Measurements from ENCODE around the gene SPAG5. TPM values are rescaled to one million over a fixed set of nuclear protein-coding genes. Genes with fewer than 3 reads are reported as not detected.

Gene SPAG5
- total and polyA plus RNA-seq, 9 of the 15 experiments (the other 6 are each of a cell fraction or from before 2014, with no cell fraction given): 94.4 to 286 (median 151) TPM

DNA sequence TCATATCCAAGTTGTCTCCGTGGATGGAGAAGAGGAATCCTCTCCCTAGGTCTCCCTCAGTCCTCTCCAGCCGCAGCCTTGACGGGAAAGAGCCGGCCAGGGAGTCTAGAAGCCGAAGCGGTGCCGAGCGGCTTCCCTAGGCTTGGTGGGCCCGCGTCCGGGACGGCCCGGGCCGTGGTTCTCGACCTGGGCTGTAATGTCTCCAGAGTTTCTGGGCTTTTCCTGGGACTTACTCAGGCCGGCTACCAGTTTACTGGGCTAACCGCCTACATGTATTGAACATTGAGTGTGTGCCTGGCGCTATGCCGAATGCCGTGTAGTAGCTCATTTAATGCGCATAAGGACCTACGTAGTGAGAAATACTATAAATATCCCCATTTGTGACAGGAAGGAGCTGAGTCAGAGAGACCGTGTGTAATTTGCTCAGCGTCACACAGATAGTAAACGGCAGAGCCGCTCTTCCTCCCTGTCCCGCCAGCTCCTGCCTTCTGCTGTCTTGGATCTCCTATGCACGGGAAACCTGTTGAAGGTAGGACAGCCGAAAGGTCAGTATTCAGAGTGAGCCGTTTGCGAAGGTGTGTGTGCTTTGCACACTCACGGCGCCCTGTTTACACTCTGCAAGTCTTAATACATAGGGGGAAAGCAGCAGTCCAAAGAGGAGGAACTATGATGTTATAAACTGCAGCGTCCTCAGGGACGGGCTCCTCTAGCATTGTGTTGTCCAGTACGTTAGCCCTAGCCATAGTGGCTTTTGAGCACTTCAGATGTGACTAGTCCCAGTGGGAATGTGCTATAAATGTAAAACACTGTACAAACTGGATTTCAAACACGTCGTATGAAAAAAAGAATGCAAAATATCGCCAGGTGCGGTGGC lies 723 bp upstream of the SPAG5 start (continued):
- no peak for TF ChIP-seq ZNF324 (CRISPR knock-in tag; IDR thresholded peaks at IDR 0.05)
- TF ChIP-seq MTA2 (IDR thresholded peaks at IDR 0.05; ENCODE audit: low read depth): no peak
- TF ChIP-seq, protein P1, sequence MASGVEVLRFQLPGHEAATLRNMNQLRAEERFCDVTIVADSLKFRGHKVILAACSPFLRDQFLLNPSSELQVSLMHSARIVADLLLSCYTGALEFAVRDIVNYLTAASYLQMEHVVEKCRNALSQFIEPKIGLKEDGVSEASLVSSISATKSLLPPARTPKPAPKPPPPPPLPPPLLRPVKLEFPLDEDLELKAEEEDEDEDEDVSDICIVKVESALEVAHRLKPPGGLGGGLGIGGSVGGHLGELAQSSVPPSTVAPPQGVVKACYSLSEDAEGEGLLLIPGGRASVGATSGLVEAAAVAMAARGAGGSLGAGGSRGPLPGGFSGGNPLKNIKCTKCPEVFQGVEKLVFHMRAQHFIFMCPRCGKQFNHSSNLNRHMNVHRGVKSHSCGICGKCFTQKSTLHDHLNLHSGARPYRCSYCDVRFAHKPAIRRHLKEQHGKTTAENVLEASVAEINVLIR (CRISPR knock-in tag; IDR thresholded peaks at IDR 0.05): no peak
- 0 out of 2 replicates have a peak, but pooled peaks have one; percentile 4 for TF ChIP-seq RAD51 (IDR thresholded peaks at IDR 0.05; ENCODE audit: borderline replicate concordance, low read depth)
- peak; percentile 77; the same call in 1 of the 2 replicates for TF ChIP-seq ZFX (CRISPR knock-in tag; IDR thresholded peaks at IDR 0.05)
- TF ChIP-seq FOXP1 (CRISPR knock-in tag; IDR thresholded peaks at IDR 0.05): no peak
- TF ChIP-seq JUNB (CRISPR knock-in tag; conservative IDR thresholded peaks at IDR 0.05): no peak
- no peak for TF ChIP-seq POLR2B (IDR thresholded peaks at IDR 0.05; ENCODE audit: low read depth, partially characterized antibody)
- TF ChIP-seq, protein P2, sequence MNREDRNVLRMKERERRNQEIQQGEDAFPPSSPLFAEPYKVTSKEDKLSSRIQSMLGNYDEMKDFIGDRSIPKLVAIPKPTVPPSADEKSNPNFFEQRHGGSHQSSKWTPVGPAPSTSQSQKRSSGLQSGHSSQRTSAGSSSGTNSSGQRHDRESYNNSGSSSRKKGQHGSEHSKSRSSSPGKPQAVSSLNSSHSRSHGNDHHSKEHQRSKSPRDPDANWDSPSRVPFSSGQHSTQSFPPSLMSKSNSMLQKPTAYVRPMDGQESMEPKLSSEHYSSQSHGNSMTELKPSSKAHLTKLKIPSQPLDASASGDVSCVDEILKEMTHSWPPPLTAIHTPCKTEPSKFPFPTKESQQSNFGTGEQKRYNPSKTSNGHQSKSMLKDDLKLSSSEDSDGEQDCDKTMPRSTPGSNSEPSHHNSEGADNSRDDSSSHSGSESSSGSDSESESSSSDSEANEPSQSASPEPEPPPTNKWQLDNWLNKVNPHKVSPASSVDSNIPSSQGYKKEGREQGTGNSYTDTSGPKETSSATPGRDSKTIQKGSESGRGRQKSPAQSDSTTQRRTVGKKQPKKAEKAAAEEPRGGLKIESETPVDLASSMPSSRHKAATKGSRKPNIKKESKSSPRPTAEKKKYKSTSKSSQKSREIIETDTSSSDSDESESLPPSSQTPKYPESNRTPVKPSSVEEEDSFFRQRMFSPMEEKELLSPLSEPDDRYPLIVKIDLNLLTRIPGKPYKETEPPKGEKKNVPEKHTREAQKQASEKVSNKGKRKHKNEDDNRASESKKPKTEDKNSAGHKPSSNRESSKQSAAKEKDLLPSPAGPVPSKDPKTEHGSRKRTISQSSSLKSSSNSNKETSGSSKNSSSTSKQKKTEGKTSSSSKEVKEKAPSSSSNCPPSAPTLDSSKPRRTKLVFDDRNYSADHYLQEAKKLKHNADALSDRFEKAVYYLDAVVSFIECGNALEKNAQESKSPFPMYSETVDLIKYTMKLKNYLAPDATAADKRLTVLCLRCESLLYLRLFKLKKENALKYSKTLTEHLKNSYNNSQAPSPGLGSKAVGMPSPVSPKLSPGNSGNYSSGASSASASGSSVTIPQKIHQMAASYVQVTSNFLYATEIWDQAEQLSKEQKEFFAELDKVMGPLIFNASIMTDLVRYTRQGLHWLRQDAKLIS (CRISPR knock-in tag; IDR thresholded peaks at IDR 0.05): peak; percentile 87; the same call in 1 of the 2 replicates
- TF ChIP-seq, protein P3, sequence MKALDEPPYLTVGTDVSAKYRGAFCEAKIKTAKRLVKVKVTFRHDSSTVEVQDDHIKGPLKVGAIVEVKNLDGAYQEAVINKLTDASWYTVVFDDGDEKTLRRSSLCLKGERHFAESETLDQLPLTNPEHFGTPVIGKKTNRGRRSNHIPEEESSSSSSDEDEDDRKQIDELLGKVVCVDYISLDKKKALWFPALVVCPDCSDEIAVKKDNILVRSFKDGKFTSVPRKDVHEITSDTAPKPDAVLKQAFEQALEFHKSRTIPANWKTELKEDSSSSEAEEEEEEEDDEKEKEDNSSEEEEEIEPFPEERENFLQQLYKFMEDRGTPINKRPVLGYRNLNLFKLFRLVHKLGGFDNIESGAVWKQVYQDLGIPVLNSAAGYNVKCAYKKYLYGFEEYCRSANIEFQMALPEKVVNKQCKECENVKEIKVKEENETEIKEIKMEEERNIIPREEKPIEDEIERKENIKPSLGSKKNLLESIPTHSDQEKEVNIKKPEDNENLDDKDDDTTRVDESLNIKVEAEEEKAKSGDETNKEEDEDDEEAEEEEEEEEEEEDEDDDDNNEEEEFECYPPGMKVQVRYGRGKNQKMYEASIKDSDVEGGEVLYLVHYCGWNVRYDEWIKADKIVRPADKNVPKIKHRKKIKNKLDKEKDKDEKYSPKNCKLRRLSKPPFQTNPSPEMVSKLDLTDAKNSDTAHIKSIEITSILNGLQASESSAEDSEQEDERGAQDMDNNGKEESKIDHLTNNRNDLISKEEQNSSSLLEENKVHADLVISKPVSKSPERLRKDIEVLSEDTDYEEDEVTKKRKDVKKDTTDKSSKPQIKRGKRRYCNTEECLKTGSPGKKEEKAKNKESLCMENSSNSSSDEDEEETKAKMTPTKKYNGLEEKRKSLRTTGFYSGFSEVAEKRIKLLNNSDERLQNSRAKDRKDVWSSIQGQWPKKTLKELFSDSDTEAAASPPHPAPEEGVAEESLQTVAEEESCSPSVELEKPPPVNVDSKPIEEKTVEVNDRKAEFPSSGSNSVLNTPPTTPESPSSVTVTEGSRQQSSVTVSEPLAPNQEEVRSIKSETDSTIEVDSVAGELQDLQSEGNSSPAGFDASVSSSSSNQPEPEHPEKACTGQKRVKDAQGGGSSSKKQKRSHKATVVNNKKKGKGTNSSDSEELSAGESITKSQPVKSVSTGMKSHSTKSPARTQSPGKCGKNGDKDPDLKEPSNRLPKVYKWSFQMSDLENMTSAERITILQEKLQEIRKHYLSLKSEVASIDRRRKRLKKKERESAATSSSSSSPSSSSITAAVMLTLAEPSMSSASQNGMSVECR (CRISPR knock-in tag; IDR thresholded peaks at IDR 0.05): no peak; the same call in 1 of the 2 replicates

Data from K562 (cell line).